Islet of Langerhans (tissue), 1 donor: Measurements from ENCODE around the gene CRISP3.
"Not testable (repeated sequence)": the region's sequence is repeated elsewhere in the genome, so short reads cannot be mapped to it uniquely, and the experiment has no call there.

Source experiments
- FAIRE-seq: peaks from one replicate; lab custom pipeline; 2011; peaks lifted over from hg19 to GRCh38; lab: Jason Lieb, UNC

Gene CRISP3

DNA sequence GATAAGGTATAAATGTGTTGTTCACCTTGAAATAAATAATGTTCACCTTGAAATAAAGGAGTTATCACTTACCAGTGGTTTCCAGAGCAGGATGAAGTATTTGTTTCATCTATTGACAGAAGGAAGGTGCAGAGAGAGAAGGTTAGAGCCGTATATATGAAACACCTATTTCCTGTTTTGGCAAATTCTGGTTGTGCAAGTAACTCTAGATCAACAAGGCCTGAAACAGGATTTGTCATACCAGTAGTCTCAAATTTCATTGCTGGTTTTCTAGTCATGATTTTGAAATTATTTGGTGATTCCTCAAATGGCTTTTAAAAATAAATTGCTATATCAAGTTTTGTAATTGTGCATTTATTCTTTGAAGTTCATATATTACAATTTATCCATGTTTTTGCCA, at the start of gene CRISP3:
Gene CRISP3 (minus strand): TSS at position 130 of the 400 bp plus-strand sequence. CDS start 21 bp downstream, at position 109.
- no peak for FAIRE-seq

GRCh38 chr6:49790341-49790740, 46.2 kb upstream of the CRISP3 start:
- no peak for FAIRE-seq

- FAIRE-seq: no peak
Observed at GRCh38 chr6:49787176-49787575, 43.0 kb upstream of the CRISP3 start, which contains the start of gene PGK2. Gene PGK2 (minus strand): TSS chr6:49787285. CDS start chr6:49787187, 98 bp downstream.

- FAIRE-seq: no peak
Observed at GRCh38 chr6:49784272-49784671, 40.1 kb upstream of the CRISP3 start.

DNA sequence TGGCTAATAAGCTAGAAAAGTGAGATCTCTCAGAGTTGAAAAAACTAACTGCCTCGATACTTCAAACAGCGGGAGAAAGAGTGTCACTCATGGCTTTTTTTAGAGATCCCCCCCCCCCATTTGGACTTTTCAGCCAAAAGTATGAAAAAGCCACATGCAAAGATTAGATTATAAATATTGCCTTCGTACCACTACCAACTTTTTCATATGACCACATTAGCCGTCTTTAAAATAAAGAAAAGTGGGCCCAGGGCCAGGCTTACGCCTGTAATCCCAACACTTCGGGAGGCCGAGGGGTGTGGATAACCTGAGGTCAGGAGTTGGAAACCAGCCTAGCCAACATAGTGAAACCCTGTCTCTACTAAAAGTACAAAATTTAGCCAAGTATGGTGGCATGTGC, 38.5 kb upstream of the CRISP3 start:
- no peak for FAIRE-seq

GRCh38 chr6:49782293-49782692, 38.1 kb upstream of the CRISP3 start:
- no peak for FAIRE-seq

DNA sequence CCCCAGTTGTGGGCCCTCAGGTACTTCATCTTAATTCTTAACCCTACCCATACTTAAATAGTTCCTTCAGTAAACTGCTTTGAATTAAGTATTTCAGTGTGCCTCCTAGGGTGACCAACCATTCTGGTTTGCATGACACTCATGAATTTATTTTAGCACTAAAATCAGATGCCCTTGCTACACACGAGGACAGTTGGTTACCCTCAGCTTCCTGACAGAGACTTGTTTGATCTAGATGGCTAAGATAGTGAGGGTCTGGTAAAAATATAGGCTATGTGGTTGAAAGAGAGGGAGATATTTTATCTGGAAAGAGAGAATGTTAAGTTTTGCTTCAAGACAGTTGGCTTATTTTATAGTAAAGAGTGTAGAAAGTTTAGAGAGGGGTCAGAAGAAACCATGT, 32.3 kb upstream of the CRISP3 start:
- no peak for FAIRE-seq

- no peak for FAIRE-seq
Observed at GRCh38 chr6:49775043-49775442, 30.9 kb upstream of the CRISP3 start.

DNA sequence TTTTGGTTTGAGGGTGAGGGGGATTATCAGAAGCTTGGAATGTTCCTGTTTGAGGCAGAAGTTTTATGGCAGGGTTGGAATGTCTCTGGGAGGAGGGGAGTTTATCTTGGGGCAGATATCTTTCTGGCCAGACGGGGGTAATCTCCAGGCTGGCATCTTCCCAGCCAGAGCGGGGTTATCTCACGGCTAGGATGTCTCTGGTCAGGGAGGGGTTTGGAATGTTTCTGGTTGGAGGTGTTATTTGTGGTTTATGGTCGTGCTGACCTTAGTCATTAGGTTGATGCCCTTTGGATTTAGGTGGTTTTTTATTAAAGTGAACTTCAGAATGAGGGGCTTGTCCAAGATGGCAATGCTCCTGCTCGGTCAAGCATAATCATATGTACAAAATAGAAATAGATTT, 28.1 kb upstream of the CRISP3 start:
- FAIRE-seq: no peak

GRCh38 chr6:49766762-49767161, 22.6 kb upstream of the CRISP3 start:
- no peak for FAIRE-seq

DNA sequence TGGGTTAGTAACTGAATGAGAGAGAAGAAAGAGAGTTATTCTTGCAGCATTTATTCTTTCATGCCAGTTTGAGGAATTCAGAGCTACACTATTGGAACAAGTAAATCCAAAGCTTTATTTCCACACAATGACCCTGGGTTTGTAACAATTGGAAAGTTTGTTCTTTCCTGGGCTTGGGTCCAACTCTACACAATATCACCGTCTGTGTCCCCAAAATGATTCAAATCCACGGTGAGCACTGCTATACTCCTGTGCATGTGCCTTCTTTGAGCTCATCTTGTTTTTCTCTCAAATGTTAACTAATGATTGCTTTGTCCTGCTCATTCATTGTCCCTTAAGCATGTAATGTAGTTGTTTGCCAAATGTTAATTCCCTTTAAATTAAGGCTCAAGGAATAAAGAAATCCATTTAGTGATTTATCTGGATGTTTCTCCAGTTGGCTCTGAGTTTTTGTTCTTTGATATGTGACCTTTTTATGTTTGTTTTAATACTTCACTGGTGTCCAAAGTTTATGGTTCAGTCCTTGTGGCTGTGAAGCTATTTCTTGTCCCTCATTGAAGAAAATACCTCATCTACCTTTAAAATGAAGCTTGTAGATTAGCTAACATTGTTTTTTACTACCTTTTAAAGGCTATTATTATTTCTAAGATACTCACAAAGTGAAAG, 20.5 kb upstream of the CRISP3 start:
- no peak for FAIRE-seq

GRCh38 chr6:49743429-49743828, 759 bp downstream of the CRISP3 start:
- FAIRE-seq: no peak

DNA sequence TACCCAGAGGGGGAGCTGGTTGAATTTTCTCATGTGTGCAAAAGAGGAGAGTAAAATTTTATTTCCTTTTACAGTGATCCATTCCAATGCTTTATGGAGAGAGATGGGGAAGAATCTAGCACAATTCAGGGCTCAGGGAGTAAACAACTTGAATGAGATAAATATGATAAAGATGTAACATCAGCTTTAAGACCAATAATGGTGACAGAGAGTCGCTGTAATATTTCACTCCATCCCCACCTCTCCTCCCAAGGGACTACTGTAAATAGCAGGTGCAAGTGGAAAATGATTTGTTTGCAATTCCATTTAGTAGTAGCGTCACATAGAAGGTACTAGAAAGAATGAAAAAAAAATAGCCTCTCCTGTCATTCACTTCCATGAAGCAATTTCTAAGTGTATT, 4.8 kb downstream of the CRISP3 start:
- FAIRE-seq: no peak

DNA sequence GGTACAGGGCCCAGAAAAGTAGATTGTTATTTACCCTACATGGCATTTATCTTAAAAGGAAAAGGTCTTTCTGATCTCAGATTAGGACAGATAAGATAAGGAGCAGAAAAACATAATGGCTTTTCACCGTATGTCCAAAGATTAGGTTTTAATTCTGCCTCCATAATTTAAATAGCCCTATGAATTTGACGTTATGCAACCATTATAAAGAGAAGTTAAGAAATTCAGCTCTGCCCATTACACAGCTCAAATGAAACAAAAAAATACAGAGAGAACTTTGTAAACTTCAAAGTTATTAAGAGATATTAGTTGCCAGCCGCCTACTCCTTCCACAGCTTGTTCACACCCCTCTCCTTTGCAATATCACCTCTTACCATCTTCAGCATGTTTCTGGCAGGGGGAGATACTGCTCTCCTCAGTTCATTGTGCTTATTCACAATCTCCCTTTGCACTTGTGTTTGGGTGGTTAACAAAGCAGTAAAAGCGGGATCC, 8.1 kb downstream of the CRISP3 start:
- no peak for FAIRE-seq

- FAIRE-seq: no peak
Observed at GRCh38 chr6:49733680-49734079, 10.5 kb downstream of the CRISP3 start.

DNA sequence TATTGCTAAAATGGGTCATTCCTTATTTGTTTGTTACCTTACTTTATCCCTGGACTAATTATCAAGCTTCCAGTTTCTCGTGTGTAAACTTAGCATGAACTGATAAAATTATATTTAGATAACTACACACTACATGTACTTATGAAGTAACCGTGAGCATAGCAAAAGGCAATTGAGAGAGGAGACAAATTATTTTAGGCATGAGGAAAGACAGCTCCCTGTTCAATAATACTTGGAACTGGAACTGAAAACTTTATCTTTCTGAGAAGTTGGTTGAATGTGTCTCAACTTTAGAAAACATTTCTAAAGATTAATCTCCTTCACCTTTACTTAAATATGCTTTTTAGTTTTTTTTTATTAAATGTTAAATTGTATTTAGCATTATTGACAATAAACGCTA, 11.4 kb downstream of the CRISP3 start:
- FAIRE-seq: no peak

GRCh38 chr6:49730251-49730650, 13.9 kb downstream of the CRISP3 start:
- no peak for FAIRE-seq

DNA sequence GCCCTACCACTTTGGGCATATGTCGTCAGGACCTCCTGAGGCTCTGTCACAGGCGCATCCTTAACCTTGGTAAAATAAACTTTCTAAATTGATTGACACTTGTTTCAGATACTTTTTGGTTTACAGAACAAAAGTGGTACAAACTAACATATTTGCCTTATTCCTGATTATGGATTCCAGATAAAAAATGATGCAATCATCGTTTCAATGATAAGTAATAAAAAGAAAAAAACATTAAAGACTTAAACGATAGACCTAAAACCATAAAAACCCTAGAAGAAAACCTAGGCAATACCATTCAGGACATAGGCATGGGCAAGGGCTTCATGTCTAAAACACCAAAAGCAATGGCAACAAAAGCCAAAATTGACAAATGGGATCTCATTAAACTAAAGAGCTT, 20.3 kb downstream of the CRISP3 start:
- not testable (repeated sequence) for FAIRE-seq

- FAIRE-seq: no peak
Observed at GRCh38 chr6:49721297-49721696, 22.9 kb downstream of the CRISP3 start.

DNA sequence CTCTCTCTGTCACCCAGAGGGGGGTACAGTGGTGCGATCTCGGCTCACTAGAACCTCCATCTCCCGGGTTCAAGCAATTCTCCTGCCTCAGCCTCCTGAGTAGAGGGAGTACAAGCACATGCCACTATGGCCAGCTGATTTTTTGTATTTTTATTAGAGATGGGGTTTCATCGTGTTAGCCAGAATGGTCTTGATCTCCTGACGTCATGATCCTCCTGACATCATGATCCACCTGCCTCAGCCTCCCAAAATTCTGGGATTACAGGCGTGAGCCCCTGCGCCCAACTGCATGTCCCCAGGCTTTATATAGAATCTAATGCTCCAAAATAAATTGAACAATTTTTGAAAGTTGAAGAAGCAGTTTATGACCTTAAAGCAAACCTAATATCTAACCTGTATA, 23.8 kb downstream of the CRISP3 start:
- FAIRE-seq: no peak

DNA sequence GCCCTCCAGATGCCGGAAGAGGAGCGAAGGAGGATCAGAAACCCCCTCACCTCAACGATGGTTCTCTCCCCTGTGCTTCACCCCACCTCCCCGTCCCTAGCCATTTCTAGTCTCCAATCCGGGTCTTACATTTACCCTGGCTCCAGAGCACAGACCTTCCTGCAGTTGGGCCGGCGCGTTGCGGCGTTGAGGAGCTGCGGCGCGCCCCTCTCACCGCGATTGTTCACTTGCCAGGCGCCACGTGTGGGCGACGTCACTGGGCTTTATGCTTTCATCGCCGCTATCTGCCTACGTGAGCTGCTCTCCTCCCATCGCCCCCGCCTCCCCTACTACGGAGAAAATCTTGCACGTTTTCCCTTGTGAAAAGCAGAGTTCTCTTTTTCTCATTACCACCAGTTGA, 30.8 kb downstream of the CRISP3 start, which contains the start of gene CRISP2:
Gene CRISP2 (minus strand): TSS at position 198 of the 400 bp plus-strand sequence. CDS start 4,347 bp downstream, outside the sequence.
- no peak for FAIRE-seq

- no peak for FAIRE-seq
Observed at GRCh38 chr6:49698478-49698877, 45.7 kb downstream of the CRISP3 start.

- no peak for FAIRE-seq
Observed at GRCh38 chr6:49693512-49693911, 50.7 kb downstream of the CRISP3 start.

DNA sequence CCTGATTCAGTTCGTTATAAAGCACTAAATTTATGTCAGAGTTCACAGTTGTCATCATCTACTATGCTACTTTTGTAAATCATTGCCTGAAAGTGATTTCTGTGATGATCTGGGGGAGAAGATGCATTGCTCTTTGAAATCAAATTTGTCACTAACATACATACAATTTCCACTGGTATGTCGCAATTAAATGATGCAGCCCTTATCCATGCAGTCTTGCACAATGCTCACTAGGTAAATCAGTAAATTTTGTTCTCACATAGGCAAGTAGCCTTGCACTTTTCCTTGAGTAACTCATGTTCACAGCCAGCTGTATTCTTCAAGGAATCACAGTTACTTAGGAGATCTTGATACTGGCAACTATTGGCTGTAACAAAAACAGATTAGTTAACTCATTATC, 51.7 kb downstream of the CRISP3 start:
- FAIRE-seq: no peak
